ENCODE measurements around the gene GDF9.

DNA sequence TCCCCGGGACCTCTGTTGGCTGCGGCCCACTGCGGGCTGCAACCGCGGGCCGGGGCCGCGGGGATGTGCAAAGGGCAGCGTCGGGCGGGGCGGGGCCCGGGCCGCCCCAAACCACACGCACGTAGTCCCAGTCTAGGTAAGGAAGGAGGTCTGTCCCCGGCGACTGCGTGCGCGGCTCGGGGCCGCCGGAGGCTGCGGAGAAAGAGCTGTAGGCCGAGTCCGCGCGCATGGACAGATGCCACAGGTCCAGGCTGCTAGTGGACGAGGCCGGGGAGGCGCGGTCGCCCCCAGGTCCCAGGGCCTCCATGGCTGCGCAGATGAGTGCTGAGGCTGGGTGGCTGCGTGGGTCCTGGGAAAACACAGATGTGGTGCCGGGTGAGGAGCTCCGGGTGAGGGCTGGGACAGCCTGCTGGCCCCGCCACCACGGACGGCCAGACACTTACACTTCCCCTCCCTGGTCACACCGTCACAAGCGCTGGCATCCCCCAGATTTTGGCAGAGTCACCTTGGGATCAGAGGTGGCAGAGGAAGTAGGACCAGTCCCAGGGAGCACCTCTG lies 40.4 kb downstream of the GDF9 start:
- TF ChIP-seq, protein P1, sequence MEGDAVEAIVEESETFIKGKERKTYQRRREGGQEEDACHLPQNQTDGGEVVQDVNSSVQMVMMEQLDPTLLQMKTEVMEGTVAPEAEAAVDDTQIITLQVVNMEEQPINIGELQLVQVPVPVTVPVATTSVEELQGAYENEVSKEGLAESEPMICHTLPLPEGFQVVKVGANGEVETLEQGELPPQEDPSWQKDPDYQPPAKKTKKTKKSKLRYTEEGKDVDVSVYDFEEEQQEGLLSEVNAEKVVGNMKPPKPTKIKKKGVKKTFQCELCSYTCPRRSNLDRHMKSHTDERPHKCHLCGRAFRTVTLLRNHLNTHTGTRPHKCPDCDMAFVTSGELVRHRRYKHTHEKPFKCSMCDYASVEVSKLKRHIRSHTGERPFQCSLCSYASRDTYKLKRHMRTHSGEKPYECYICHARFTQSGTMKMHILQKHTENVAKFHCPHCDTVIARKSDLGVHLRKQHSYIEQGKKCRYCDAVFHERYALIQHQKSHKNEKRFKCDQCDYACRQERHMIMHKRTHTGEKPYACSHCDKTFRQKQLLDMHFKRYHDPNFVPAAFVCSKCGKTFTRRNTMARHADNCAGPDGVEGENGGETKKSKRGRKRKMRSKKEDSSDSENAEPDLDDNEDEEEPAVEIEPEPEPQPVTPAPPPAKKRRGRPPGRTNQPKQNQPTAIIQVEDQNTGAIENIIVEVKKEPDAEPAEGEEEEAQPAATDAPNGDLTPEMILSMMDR (IDR thresholded peaks at IDR 0.05; ENCODE audit: insufficient read depth, low read length, poor library complexity, severe bottlenecking) = no peak
- no peak for TF ChIP-seq EZH2phosphoT487 (conservative IDR thresholded peaks at IDR 0.05; ENCODE audit: low read length)
